Kidney (tissue), 14 donors: Measurements from ENCODE around the gene PTPRG. TPM values are rescaled to one million over a fixed set of nuclear protein-coding genes. Genes with fewer than 3 reads are reported as not detected.
A peak's percentile ranks its signal among the peaks of the same experiment; 100 is the strongest.

Experiments
- DNase-seq, 5 donors: peaks; one replicate each; pipeline ENCODE4 v3.0.0-alpha.2; 2013 to 2020
- FAIRE-seq: peaks from 2 replicates; lab custom pipeline; 2012; peaks lifted over from hg19 to GRCh38; lab: Jason Lieb, UNC
- H3K27ac ChIP-seq, 2 donors: one replicate each; pipeline ENCODE4 v1.7.0; 2013; ENCODE audit warnings: low read depth in 2 of 2, low read length in 2 of 2, inconsistent platforms in 1 of 2
- H3K27me3 ChIP-seq: one replicate; pipeline ENCODE4 v1.7.1; 2013; ENCODE audit warnings: low read length, inconsistent platforms; ENCODE audit not compliant: control insufficient read depth, insufficient read depth
- H3K36me3 ChIP-seq, 3 donors: one replicate each; pipeline versions ENCODE4 v1.7.0 to v1.7.1; 2013; ENCODE audit warnings: low read length in 3 of 3, control low read depth in 1 of 3, inconsistent platforms in 1 of 3; ENCODE audit not compliant: insufficient read depth in 3 of 3, control insufficient read depth in 2 of 3
- H3K4me1 ChIP-seq, 3 donors: one replicate each; pipeline versions ENCODE4 v1.7.0 to v1.7.1; 2013; ENCODE audit warnings: low read length in 3 of 3, inconsistent platforms in 1 of 3, low read depth in 1 of 3; ENCODE audit not compliant: control insufficient read depth in 2 of 3, insufficient read depth in 2 of 3
- H3K4me3 ChIP-seq, 3 donors: one replicate each; pipeline versions ENCODE4 v1.7.0 to v1.8.1; 2013; ENCODE audit warnings: low read length in 3 of 3, control low read depth in 1 of 3, inconsistent platforms in 1 of 3
- H3K9ac ChIP-seq, 3 donors: one replicate each; pipeline versions ENCODE4 v1.7.0 to v1.7.1; 2013; ENCODE audit warnings: low read length in 3 of 3, control low read depth in 1 of 3, inconsistent platforms in 1 of 3
- H3K9me3 ChIP-seq, 3 donors: one replicate each; pipeline versions ENCODE4 v1.7.0 to v1.7.1; 2013; ENCODE audit warnings: low read length in 3 of 3, control low read depth in 1 of 3, inconsistent platforms in 1 of 3; ENCODE audit not compliant: control insufficient read depth in 2 of 3, insufficient read depth in 1 of 3
- CTCF ChIP-seq: IDR thresholded peaks from 3 replicates; pipeline ENCODE4 v1.5.1; 2012; ENCODE audit warnings: mild to moderate bottlenecking, moderate library complexity, borderline replicate concordance; ENCODE audit not compliant: insufficient read depth; ENCODE audit errors: extremely low read depth
- intact Hi-C: fragments of 100-400 bp; cut with DNase I; formaldehyde crosslinking; loops from one replicate; pipeline ENCODE4 v1.11.1; 2022
- polyA plus RNA-seq: library from polyadenylated mRNA; stranded (reverse); fragments of 350-450 nt; fragmentation: Illumina TruSeq; extraction: RNeasy Lipid Tissue Mini Kit (QIAGEN cat#74804); gene quantifications from one replicate; pipeline ENCODE4 v1.2.3, GENCODE V29; 2014; ENCODE audit warnings: low read depth, low replicate concordance; ENCODE audit not compliant: insufficient read depth
- total RNA-seq: library from RNA; stranded (reverse); fragmentation: NEBNext Ultra II Directional; extraction: Animal tissue kit (Norgen Biotek cat#: 25700); gene quantifications from one replicate; pipeline ENCODE4 v1.2.1, GENCODE V29; 2021
- donor health status: control.
- donor health status: control.
- donor health status: control.
- donor health status: control.
- donor health status: control.
- donor health status: DM: yes; HTN: yes; CAD: no.
- donor health status: Normal renal cell carcinoma (clear cell type).

Gene PTPRG
- total and polyA plus RNA-seq, 2 donors from 2014 or later, result 9.2 to 154 TPM

GRCh38 chr3:61725851-61726333 lies 164.5 kb downstream of the PTPRG start:
- Histone ChIP-seq H3K27ac (peak overlapping the region in 1 of 2 donors; percentile 5), H3K9me3 (no peaks in the 10 kb centered on the region), H3K4me3 (no peak overlapping the region), H3K9ac (no peak overlapping the region), H3K4me1 (peaks cover 6 to 36% (median 19%) of the 10 kb centered on the region in 3 donors), H3K36me3 (no peaks in the 10 kb centered on the region), H3K27me3 (no peaks in the 10 kb centered on the region)
- TF ChIP-seq CTCF, result no peak
- DNase-seq (no peak), FAIRE-seq (no peak)
- intact Hi-C loops, result no loop called here

- no peak overlapping the region for H3K9ac ChIP-seq
- no peak for TF ChIP-seq CTCF
- H3K27ac ChIP-seq, result peak overlapping the region; percentile 8 to 43
- peak overlapping the region in 1 of 3 donors; percentile 7 for H3K4me3 ChIP-seq
- H3K9me3 ChIP-seq, result no peaks in the 10 kb centered on the region
- peaks cover 6 to 39% (median 20%) of the 10 kb centered on the region in 3 donors for H3K4me1 ChIP-seq
- FAIRE-seq, result peak; percentile 44
- H3K27me3 ChIP-seq, result no peaks in the 10 kb centered on the region
- no peaks in the 10 kb centered on the region for H3K36me3 ChIP-seq
- no peak for DNase-seq
- intact Hi-C loops, result no loop called here
These were observed 166.1 kb downstream of the PTPRG start for GRCh38 chr3:61727435-61727834.

- Histone ChIP-seq H3K9ac (no peak overlapping the region), H3K27me3 (no peaks in the 10 kb centered on the region), H3K27ac (no peak overlapping the region), H3K36me3 (no peaks in the 10 kb centered on the region), H3K4me3 (no peak overlapping the region), H3K4me1 (peaks cover 6 to 36% (median 20%) of the 10 kb centered on the region in 3 donors), H3K9me3 (no peaks in the 10 kb centered on the region)
- intact Hi-C loops, result no loop called here
- no peak for DNase-seq
- no peak for TF ChIP-seq CTCF
- no peak for FAIRE-seq
These were observed 167.8 kb downstream of the PTPRG start for GRCh38 chr3:61729038-61729634.
